SK-N-SH (cell line): ENCODE results near the gene AGAP2. TPM values are rescaled to one million over a fixed set of nuclear protein-coding genes. Genes with fewer than 3 reads are reported as not detected.

Source experiments
- CTCF ChIA-PET: fragments of 300-600, 350-600 bp; formaldehyde crosslinking; extraction: SDS; loops from one replicate; lab custom pipeline; 2021; lab: Yijun Ruan, JAX
- POLR2A ChIA-PET: fragments of 350-600 bp; sonication (Branson Sonifier 250); formaldehyde crosslinking; extraction: SDS; loops from one replicate; lab custom pipeline; 2020; ENCODE audit warnings: antibody characterized with exemption, inconsistent platforms; lab: Yijun Ruan, JAX
- DNase-seq: peaks from one replicate; pipeline ENCODE4 v3.0.0; 2012
- H2AFZ ChIP-seq: fragments of 200-600 bp; sonication (generic); 2 replicates; pipeline ENCODE4 v1.8.1; 2016; ENCODE audit warnings: antibody characterized with exemption, mild to moderate bottlenecking, low read depth
- H3F3A ChIP-seq: fragments of 200-600 bp; sonication (generic); replicated peaks from 2 replicates; pipeline ENCODE3; 2016; ENCODE audit warnings: antibody characterized with exemption, mild to moderate bottlenecking; ENCODE audit not compliant: insufficient read depth
- H3K27ac ChIP-seq, 2 experiments: fragments of 200-500 bp in 1 of 2; fragments of 200-600 bp in 1 of 2; sonication (Bioruptor generic) in 1 of 2; sonication (generic), shearing (Covaris generic) in 1 of 2; 2 replicates each; pipeline versions ENCODE4 v1.5.1 to v1.6.1; 2014 to 2016; ENCODE audit warnings: low read depth in 2 of 2, inconsistent platforms in 1 of 2, low read length in 1 of 2, mild to moderate bottlenecking in 1 of 2, mixed read lengths in 1 of 2
- H3K27me3 ChIP-seq: fragments of 200-600 bp; sonication (generic), shearing (Covaris generic); 2 replicates; pipeline ENCODE4 v1.6.1; 2016; ENCODE audit warnings: mixed run types; ENCODE audit not compliant: insufficient read depth
- H3K36me3 ChIP-seq, 2 experiments: fragments of 200-500 bp in 1 of 2; fragments of 200-600 bp in 1 of 2; sonication (Bioruptor generic) in 1 of 2; sonication (generic) in 1 of 2; replicated peaks in 1 of 2; 2 replicates each; pipeline versions ENCODE3 to v1.5.1; 2014 to 2016; ENCODE audit warnings: low read length in 1 of 2, mild to moderate bottlenecking in 1 of 2; ENCODE audit not compliant: insufficient read depth in 2 of 2, control insufficient read depth in 1 of 2
- H3K4me1 ChIP-seq, 2 experiments: fragments of 200-500 bp in 1 of 2; fragments of 200-600 bp in 1 of 2; sonication (Bioruptor generic) in 1 of 2; sonication (generic), shearing (Covaris generic) in 1 of 2; 2 replicates each; pipeline versions ENCODE4 v1.5.1 to v1.6.1; 2014 to 2016; ENCODE audit warnings: low read depth in 1 of 2, low read length in 1 of 2, mixed run types in 1 of 2; ENCODE audit not compliant: insufficient read depth in 2 of 2, control insufficient read depth in 1 of 2
- H3K4me2 ChIP-seq: fragments of 200-600 bp; sonication (generic), shearing (Covaris generic); 2 replicates; pipeline ENCODE4 v1.6.1; 2017; ENCODE audit warnings: mixed run types
- H3K4me3 ChIP-seq, 2 experiments: fragments of 200-500 bp in 1 of 2; fragments of 200-600 bp in 1 of 2; sonication (Bioruptor generic) in 1 of 2; sonication (generic), shearing (Covaris generic) in 1 of 2; 2 replicates each; pipeline versions ENCODE4 v1.5.1 to v1.8.1; 2014 to 2016; ENCODE audit warnings: low read depth in 2 of 2, inconsistent platforms in 1 of 2, low read length in 1 of 2, mild to moderate bottlenecking in 1 of 2, mixed read lengths in 1 of 2, moderate library complexity in 1 of 2
- H3K79me2 ChIP-seq: fragments of 200-600 bp; sonication (generic); 2 replicates; pipeline ENCODE4 v1.8.1; 2017; ENCODE audit warnings: mild to moderate bottlenecking; ENCODE audit not compliant: insufficient read depth
- H3K9ac ChIP-seq: fragments of 200-600 bp; sonication (generic); 2 replicates; pipeline ENCODE4 v1.6.1; 2017; ENCODE audit warnings: mixed run types
- H3K9me2 ChIP-seq: fragments of 200-600 bp; sonication (generic); 2 replicates; pipeline ENCODE4 v1.6.1; 2017; ENCODE audit warnings: mixed run types
- H3K9me3 ChIP-seq: fragments of 200-600 bp; sonication (generic); 2 replicates; pipeline ENCODE4 v1.6.1; 2017; ENCODE audit warnings: mixed run types, mild to moderate bottlenecking, moderate library complexity
- H4K20me1 ChIP-seq: fragments of 200-600 bp; sonication (generic); 2 replicates; pipeline ENCODE4 v1.6.1; 2017; ENCODE audit warnings: mild to moderate bottlenecking, mixed run types; ENCODE audit not compliant: insufficient read depth
- CHD2 ChIP-seq: fragments of 150-350 bp; IDR thresholded peaks from 2 replicates; pipeline ENCODE4 v1.6.1; 2018; ENCODE audit warnings: low read length; ENCODE audit not compliant: partially characterized antibody
- ELF1 ChIP-seq: IDR thresholded peaks from 2 replicates; pipeline ENCODE4 v1.4.0; 2012
- EP300 ChIP-seq, 2 experiments: IDR thresholded peaks; 2 replicates each; pipeline versions ENCODE4 v1.4.0 to v1.6.1; 2012; ENCODE audit warnings: borderline replicate concordance in 1 of 2, low read depth in 1 of 2, low read length in 1 of 2
- FOSL2 ChIP-seq: IDR thresholded peaks from 2 replicates; pipeline ENCODE4 v1.4.0; 2012; ENCODE audit warnings: low read depth, mild to moderate bottlenecking, moderate library complexity, borderline replicate concordance
- IRF3 ChIP-seq: fragments of 150-350 bp; IDR thresholded peaks from 2 replicates; pipeline ENCODE4 v1.6.1; 2016; ENCODE audit warnings: mild to moderate bottlenecking, low read depth, low read length
- JUND ChIP-seq: IDR thresholded peaks from 2 replicates; pipeline ENCODE4 v1.4.0; 2012
- MAX ChIP-seq: IDR thresholded peaks from 2 replicates; pipeline ENCODE4 v1.4.0; 2012; ENCODE audit warnings: low read depth
- MEF2A ChIP-seq: IDR thresholded peaks from 2 replicates; pipeline ENCODE4 v1.4.0; 2012; ENCODE audit warnings: low read depth, borderline replicate concordance
- MXI1 ChIP-seq: IDR thresholded peaks from 2 replicates; pipeline ENCODE4 v1.6.1; 2012; ENCODE audit warnings: mild to moderate bottlenecking, low read depth, low read length, improper control_type of control experiment
- NRF1 ChIP-seq: IDR thresholded peaks from 2 replicates; pipeline ENCODE4 v1.6.1; 2012; ENCODE audit warnings: low read depth, mild to moderate bottlenecking, low read length
- PBX3 ChIP-seq: IDR thresholded peaks from 2 replicates; pipeline ENCODE4; 2012
- RAD21 ChIP-seq: IDR thresholded peaks from 2 replicates; pipeline ENCODE4 v1.6.1; 2012; ENCODE audit warnings: mild to moderate bottlenecking, low read length
- SIN3A ChIP-seq: IDR thresholded peaks from 2 replicates; pipeline ENCODE4 v1.6.1; 2012; ENCODE audit warnings: low read depth, mild to moderate bottlenecking, low read length, moderate library complexity, borderline replicate concordance
- TAF1 ChIP-seq: IDR thresholded peaks from 2 replicates; pipeline ENCODE4 v1.6.1; 2012; ENCODE audit warnings: low read depth, mild to moderate bottlenecking, low read length, moderate library complexity, borderline replicate concordance
- TEAD4 ChIP-seq: IDR thresholded peaks from 2 replicates; pipeline ENCODE4 v1.4.0; 2012; ENCODE audit warnings: mild to moderate bottlenecking, borderline replicate concordance; ENCODE audit not compliant: insufficient read depth
- YY1 ChIP-seq: IDR thresholded peaks from 2 replicates; pipeline ENCODE4 v1.4.0; 2012; ENCODE audit warnings: low read depth, mild to moderate bottlenecking
- WGBS: methylation state at CpG from one replicate; pipeline ENCODE4 v1.1.6; 2017; ENCODE audit warnings: low lambda C conversion rate; 5-methylcytosine and 5-hydroxymethylcytosine counted together
- polyA plus RNA-seq, 3 experiments: library from polyadenylated mRNA; depleted of rRNA; stranded (reverse); fragments of >200 nt; gene quantifications; 2 replicates each; pipeline ENCODE4 v1.2.3, GENCODE V29; 2012
- TF ChIP-seq, protein P1 (sequence below): IDR thresholded peaks from 2 replicates; pipeline ENCODE4 v1.6.1; 2012; ENCODE audit warnings: mild to moderate bottlenecking, low read depth, low read length, moderate library complexity

Gene AGAP2
- polyA plus RNA-seq, 1 of the 3 experiments (the other 2 are of a cell fraction) = 5.2 TPM

- no peaks in the 10 kb centered on the region for H3K9me2 ChIP-seq
- peak within 1 kb of the TSS; percentile 92 to 93 for H3K27ac ChIP-seq
- H3F3A ChIP-seq = peaks cover 3% of the 10 kb centered on the region
- DNase-seq = peak; percentile 81
- peaks cover 3 to 12% of the 10 kb centered on the region in 2 experiments; a peak in 1 of 4 replicates for H3K4me1 ChIP-seq
- H3K4me2 ChIP-seq = peak within 1 kb of the TSS; percentile 93
- peaks cover 33% of the 10 kb centered on the region for H3K79me2 ChIP-seq
- POLR2A ChIA-PET = interaction anchor here (0.7 to 1.2 kb wide), 4 partner anchors 9 to 19 kb away, joined by 4 to 5 read pairs (median 4); no protein-coding TSS in a partner anchor
- no peak for TF ChIP-seq YY1
- TF ChIP-seq SIN3A = peak; percentile 21; the same call in 1 of the 2 replicates
- peak; percentile 45; the same call in 1 of the 2 replicates for TF ChIP-seq MXI1
- TF ChIP-seq, all 33 proteins: peak for 2
- H3K9ac ChIP-seq = peak within 1 kb of the TSS; percentile 88
- H3K36me3 ChIP-seq = peaks cover 9 to 21% of the 10 kb centered on the region in 2 experiments
- WGBS = 4% methylated on average over 52 of the region's 67 CpGs
- peak within 1 kb of the TSS; percentile 60 to 78 for H3K4me3 ChIP-seq
- H2AFZ ChIP-seq = peak within 1 kb of the TSS; percentile 88
- CTCF ChIA-PET = interaction anchor here (0.8 to 1.5 kb wide), 4 partner anchors 9 to 46 kb away, joined by 4 to 6 read pairs (median 4); partner anchors contain the start of gene TSFM
- no peaks in the 10 kb centered on the region for H3K27me3 ChIP-seq
- H3K9me3 ChIP-seq = no peaks in the 10 kb centered on the region
- H4K20me1 ChIP-seq = no peaks in the 10 kb centered on the region
Observed at GRCh38 chr12:57772429-57773322, 34.1 kb upstream of the AGAP2 start, which contains the start of gene EEF1AKMT3. EEF1AKMT3 (plus strand) TSS chr12:57772614; CDS start chr12:57772725, 111 bp downstream.

DNA sequence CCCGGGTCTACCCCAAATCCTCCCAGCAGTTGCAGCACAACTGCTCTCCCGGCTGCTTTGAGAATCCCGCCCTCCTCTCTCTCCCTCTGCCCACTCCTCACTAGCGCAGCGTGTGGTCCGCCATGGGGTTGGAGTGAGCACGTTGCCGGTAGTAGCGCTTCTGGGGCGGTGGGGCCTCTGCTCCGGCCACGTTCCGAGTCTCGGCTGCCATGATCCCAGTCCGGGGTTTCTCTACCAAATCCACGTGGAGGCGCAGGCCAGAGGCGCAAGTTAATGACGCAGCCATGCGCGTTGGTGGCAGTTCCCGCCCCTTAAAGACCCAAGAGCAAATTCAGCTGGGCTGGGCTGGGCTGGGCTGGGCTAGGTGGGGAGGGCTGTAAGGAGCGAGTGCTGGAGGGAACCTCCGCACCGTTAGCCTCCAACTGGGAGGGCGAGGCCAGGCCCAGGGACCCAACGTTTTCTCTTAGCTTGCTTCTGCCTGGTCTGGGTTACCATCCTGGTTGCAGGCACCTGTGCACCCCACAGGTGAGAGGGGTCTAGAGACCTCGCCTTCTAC lies 33.4 kb upstream of the AGAP2 start, which contains the start of gene METTL1:
Gene METTL1 (minus strand): TSS at position 233 of the 556 bp plus-strand sequence. CDS start 22 bp downstream, at position 211.
- no peaks in the 10 kb centered on the region for H4K20me1 ChIP-seq
- ChIA-PET POLR2A (interaction anchor here (0.7 to 1.2 kb wide), 4 partner anchors 8 to 18 kb away, joined by 4 to 5 read pairs (median 4); no protein-coding TSS in a partner anchor), CTCF (interaction anchor here (0.8 to 1.5 kb wide), 4 partner anchors 9 to 46 kb away, joined by 4 to 6 read pairs (median 4); partner anchors contain the start of gene TSFM)
- peak within 1 kb of the TSS; percentile 93 for H3K4me2 ChIP-seq
- peak within 1 kb of the TSS; percentile 88 for H3K9ac ChIP-seq
- H3K4me3 ChIP-seq = peak within 1 kb of the TSS; percentile 60 to 78
- H2AFZ ChIP-seq = peak within 1 kb of the TSS; percentile 88
- H3K9me3 ChIP-seq = no peaks in the 10 kb centered on the region
- DNase-seq = peak; percentile 94
- H3K27me3 ChIP-seq = no peaks in the 10 kb centered on the region
- WGBS = 0% methylated on average over 5 of the region's 28 CpGs
- H3K79me2 ChIP-seq = peaks cover 33% of the 10 kb centered on the region
- peaks cover 9 to 21% of the 10 kb centered on the region in 2 experiments for H3K36me3 ChIP-seq
- H3K27ac ChIP-seq = peak within 1 kb of the TSS; percentile 92 to 93
- peaks cover 3% of the 10 kb centered on the region for H3F3A ChIP-seq
- H3K9me2 ChIP-seq = no peaks in the 10 kb centered on the region
- H3K4me1 ChIP-seq = peaks cover 3 to 13% of the 10 kb centered on the region in 2 experiments; a peak in 1 of 4 replicates
- no peak for TF ChIP-seq FOSL2
- no peak for TF ChIP-seq TEAD4
- TF ChIP-seq RAD21 = no peak
- peak; percentile 99 for TF ChIP-seq SIN3A
- peak; percentile 30 for TF ChIP-seq PBX3
- TF ChIP-seq ELF1 = 0 out of 2 replicates have a peak, but pooled peaks have one; percentile 11
- TF ChIP-seq JUND = no peak
- peak; percentile 100 for TF ChIP-seq MAX
- TF ChIP-seq, protein P1, sequence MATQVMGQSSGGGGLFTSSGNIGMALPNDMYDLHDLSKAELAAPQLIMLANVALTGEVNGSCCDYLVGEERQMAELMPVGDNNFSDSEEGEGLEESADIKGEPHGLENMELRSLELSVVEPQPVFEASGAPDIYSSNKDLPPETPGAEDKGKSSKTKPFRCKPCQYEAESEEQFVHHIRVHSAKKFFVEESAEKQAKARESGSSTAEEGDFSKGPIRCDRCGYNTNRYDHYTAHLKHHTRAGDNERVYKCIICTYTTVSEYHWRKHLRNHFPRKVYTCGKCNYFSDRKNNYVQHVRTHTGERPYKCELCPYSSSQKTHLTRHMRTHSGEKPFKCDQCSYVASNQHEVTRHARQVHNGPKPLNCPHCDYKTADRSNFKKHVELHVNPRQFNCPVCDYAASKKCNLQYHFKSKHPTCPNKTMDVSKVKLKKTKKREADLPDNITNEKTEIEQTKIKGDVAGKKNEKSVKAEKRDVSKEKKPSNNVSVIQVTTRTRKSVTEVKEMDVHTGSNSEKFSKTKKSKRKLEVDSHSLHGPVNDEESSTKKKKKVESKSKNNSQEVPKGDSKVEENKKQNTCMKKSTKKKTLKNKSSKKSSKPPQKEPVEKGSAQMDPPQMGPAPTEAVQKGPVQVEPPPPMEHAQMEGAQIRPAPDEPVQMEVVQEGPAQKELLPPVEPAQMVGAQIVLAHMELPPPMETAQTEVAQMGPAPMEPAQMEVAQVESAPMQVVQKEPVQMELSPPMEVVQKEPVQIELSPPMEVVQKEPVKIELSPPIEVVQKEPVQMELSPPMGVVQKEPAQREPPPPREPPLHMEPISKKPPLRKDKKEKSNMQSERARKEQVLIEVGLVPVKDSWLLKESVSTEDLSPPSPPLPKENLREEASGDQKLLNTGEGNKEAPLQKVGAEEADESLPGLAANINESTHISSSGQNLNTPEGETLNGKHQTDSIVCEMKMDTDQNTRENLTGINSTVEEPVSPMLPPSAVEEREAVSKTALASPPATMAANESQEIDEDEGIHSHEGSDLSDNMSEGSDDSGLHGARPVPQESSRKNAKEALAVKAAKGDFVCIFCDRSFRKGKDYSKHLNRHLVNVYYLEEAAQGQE = peak; percentile 61
- peak; percentile 84 for TF ChIP-seq TAF1
- TF ChIP-seq IRF3 = no peak
- peak; percentile 76 for TF ChIP-seq CHD2
- peak; percentile 36; the same call in 1 of the 2 replicates for TF ChIP-seq NRF1
- TF ChIP-seq MEF2A = no peak
- TF ChIP-seq YY1 = peak; percentile 92
- no peak for TF ChIP-seq EP300 (IDR thresholded peaks at IDR 0.05; ENCODE audit: borderline replicate concordance in 1 of 2, low read depth in 1 of 2, low read length in 1 of 2)
- TF ChIP-seq MXI1 = peak; percentile 100
